ENCODE data around the gene CCDC152. TPM values are rescaled to one million over a fixed set of nuclear protein-coding genes. Genes with fewer than 3 reads are reported as not detected.
A peak's percentile ranks its signal among the peaks of the same experiment; 100 is the strongest.

CCDC152 gene
- total and polyA plus RNA-seq, 7 experiments from 2014 or later = 0.70 to 6.1 (median 3.0) TPM

DNA sequence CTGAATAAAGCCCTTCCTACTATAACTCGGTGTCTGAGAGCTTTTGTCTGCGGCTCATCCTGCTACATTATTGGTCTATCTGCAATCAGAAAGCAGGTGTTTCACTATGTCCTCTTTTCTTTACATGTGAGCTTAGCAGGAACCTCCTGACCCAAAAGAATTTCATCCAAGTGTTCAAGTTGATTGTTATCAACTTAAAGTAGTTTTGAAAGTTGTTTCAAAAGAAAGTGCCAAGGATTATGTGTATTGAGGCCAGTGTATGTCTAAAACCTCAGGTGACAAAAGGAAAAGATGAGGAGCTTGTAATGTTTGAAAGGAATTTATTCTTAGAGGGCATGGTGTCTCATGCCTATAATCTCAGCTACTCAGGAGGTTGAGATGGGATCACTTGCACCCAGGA is 63.1 kb downstream of the CCDC152 start:
- Histone ChIP-seq H3K4me1 (ENCODE audit: control insufficient read depth in 2 of 2, insufficient read depth in 2 of 2, low read length in 2 of 2) (no peaks in the 10 kb centered on the region), H3K27ac (ENCODE audit: low read depth, low read length) (no peak overlapping the region), H3K9me3 (ENCODE audit: control insufficient read depth in 2 of 3, low read length in 3 of 3) (no peaks in the 10 kb centered on the region), H3K4me3 (ENCODE audit: low read length) (no peak overlapping the region), H3K27me3 (ENCODE audit: control insufficient read depth in 2 of 2, insufficient read depth in 2 of 2, low read length in 2 of 2) (no peaks in the 10 kb centered on the region), H3K36me3 (ENCODE audit: control insufficient read depth in 2 of 3, insufficient read depth in 3 of 3, low read length in 3 of 3) (no peaks in the 10 kb centered on the region)
- Mint-ChIP-seq H3K9me3 (no peaks in the 10 kb centered on the region), H3K27ac (no peak overlapping the region), H3K4me3 (no peak overlapping the region), H3K27me3 (peaks cover 0 to 11% (median 0%) of the 10 kb centered on the region in 5 donors), H3K4me1 (no peaks in the 10 kb centered on the region), H3K36me3 (no peaks in the 10 kb centered on the region)
- intact Hi-C loops (cut with micrococcal nuclease) = no loop called here
- ATAC-seq = no peak
- ChIA-PET CTCF (no interaction called here), POLR2A (no interaction called here)
- no peak for DNase-seq

DNA sequence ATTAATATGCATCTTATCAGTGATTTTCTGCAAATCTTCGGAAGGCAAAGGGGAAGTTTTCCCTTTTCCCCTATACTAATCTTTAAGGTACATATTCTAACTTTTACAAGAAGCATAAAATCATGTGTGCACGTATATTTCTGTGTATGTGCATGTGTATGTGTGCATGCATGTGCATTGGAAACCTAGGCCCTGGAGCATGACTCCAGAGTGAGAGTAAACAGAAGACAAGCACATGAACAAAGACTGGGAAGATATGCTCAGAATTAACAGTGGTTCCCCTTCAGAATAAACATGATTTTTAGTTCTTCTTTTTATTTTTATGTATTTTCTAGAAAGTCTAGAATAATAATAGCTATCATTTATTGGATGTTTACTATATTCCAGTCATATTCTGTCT is 65.9 kb downstream of the CCDC152 start:
- H3K27me3 Mint-ChIP-seq = peaks cover 0 to 11% (median 4%) of the 10 kb centered on the region in 5 donors
- Histone ChIP-seq H3K27ac (ENCODE audit: low read depth, low read length) (no peak overlapping the region), H3K27me3 (ENCODE audit: control insufficient read depth in 2 of 2, insufficient read depth in 2 of 2, low read length in 2 of 2) (no peaks in the 10 kb centered on the region), H3K4me1 (ENCODE audit: control insufficient read depth in 2 of 2, insufficient read depth in 2 of 2, low read length in 2 of 2) (no peaks in the 10 kb centered on the region), H3K36me3 (ENCODE audit: control insufficient read depth in 2 of 3, insufficient read depth in 3 of 3, low read length in 3 of 3) (no peaks in the 10 kb centered on the region), H3K9me3 (ENCODE audit: control insufficient read depth in 2 of 3, low read length in 3 of 3) (no peaks in the 10 kb centered on the region), H3K4me3 (ENCODE audit: low read length) (no peak overlapping the region)
- ChIA-PET POLR2A (no interaction called here), CTCF (no interaction called here)
- H3K4me1 Mint-ChIP-seq = no peaks in the 10 kb centered on the region
- no peaks in the 10 kb centered on the region for H3K36me3 Mint-ChIP-seq
- DNase-seq (no peak), ATAC-seq (no peak)
- no peak overlapping the region for H3K4me3 Mint-ChIP-seq
- H3K27ac Mint-ChIP-seq = no peak overlapping the region
- no peaks in the 10 kb centered on the region for H3K9me3 Mint-ChIP-seq
- intact Hi-C loops (cut with micrococcal nuclease) = no loop called here

DNA sequence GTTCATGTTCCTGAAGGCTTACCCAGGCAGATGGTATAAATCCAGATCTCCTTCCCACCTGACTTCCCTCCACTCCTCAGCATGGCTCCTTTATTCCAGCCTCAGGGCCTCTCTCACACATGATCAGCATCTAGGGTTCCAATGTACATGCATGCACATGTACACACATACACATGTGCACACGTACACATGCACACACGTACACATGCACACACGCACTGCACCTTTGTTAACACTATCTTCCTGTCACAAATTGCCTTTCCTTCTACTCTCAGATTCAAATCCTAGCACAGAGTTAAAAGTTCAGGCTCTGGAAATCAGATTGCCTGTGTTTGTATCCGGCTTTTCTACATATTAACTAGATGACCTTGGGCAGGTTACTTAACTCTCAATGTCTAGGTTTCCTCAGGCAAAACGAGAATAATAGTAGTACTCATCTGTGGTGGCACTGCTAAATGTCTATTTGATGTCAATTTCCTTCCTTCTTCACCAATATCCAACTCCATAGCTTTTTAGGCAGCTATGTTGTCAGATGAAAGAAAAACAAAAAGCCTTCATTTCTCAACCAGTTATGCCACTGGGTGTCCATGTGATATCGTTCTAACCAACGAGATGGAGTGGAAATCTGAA is 67.8 kb downstream of the CCDC152 start:
- no peaks in the 10 kb centered on the region for H3K27me3 ChIP-seq (ENCODE audit: control insufficient read depth in 2 of 2, insufficient read depth in 2 of 2, low read length in 2 of 2)
- no peak overlapping the region for H3K27ac Mint-ChIP-seq
- POLR2A ChIA-PET = no interaction called here

DNA sequence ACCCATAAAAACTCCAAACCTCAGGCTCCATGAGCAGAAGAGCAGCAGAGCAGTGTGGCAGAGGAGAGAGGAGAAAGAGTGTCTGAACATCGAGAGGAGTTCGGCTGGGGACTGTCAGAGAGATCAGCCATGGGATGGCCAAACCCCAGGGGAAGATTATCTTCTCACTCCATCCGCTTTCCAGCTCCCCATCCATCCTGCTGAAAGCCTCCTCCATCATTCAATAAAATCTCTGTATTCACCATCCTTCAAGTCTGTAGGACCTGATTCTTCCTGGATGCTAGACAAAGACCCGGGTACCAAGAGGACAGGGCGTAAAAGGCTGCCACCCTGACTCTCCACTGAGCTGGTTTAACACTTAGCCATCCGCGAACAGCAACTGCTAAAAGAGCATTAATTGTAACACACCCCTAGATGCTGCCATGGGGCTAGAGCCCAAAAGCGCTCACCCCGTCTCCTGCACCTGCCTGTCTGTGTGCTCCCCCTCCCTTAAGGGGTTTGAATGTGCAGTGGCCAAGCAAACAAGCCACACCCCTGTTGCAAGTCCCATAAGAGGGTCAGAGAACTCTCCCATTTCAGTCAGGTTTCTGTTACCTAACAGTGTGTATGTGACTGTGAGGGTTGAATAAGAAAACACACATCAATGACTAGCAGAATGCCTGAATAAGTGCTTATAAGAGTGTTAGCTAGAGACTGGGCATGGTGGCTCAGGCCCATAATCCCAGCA is 69.0 kb downstream of the CCDC152 start:
- no peaks in the 10 kb centered on the region for H3K36me3 ChIP-seq (ENCODE audit: control insufficient read depth in 2 of 3, insufficient read depth in 3 of 3, low read length in 3 of 3)
- H3K27ac Mint-ChIP-seq = peak overlapping the region in 1 of 9 donors; percentile 79
- ChIA-PET CTCF (no interaction called here), POLR2A (no interaction called here)
- no peak overlapping the region for H3K27ac ChIP-seq (ENCODE audit: low read depth, low read length)
- H3K4me1 Mint-ChIP-seq = no peaks in the 10 kb centered on the region
- no peaks in the 10 kb centered on the region for H3K4me1 ChIP-seq (ENCODE audit: control insufficient read depth in 2 of 2, insufficient read depth in 2 of 2, low read length in 2 of 2)
- no peak overlapping the region for H3K4me3 Mint-ChIP-seq
- ATAC-seq (no peak), DNase-seq (no peak)
- no peaks in the 10 kb centered on the region for H3K9me3 ChIP-seq (ENCODE audit: control insufficient read depth in 2 of 3, low read length in 3 of 3)
- no peaks in the 10 kb centered on the region for H3K36me3 Mint-ChIP-seq
- no peaks in the 10 kb centered on the region for H3K27me3 ChIP-seq (ENCODE audit: control insufficient read depth in 2 of 2, insufficient read depth in 2 of 2, low read length in 2 of 2)
- no peaks in the 10 kb centered on the region for H3K9me3 Mint-ChIP-seq
- intact Hi-C loops (cut with micrococcal nuclease) = no loop called here
- no peak overlapping the region for H3K4me3 ChIP-seq (ENCODE audit: low read length)
- H3K27me3 Mint-ChIP-seq = peaks cover under 1 to 6% (median 4%) of the 10 kb centered on the region in 5 donors

More for the DNA sequence above, 67.8 kb downstream of the CCDC152 start:
- H3K36me3 Mint-ChIP-seq = no peaks in the 10 kb centered on the region
- Histone ChIP-seq H3K9me3 (ENCODE audit: control insufficient read depth in 2 of 3, low read length in 3 of 3) (no peaks in the 10 kb centered on the region), H3K36me3 (ENCODE audit: control insufficient read depth in 2 of 3, insufficient read depth in 3 of 3, low read length in 3 of 3) (no peaks in the 10 kb centered on the region), H3K27ac (ENCODE audit: low read depth, low read length) (no peak overlapping the region), H3K4me1 (ENCODE audit: control insufficient read depth in 2 of 2, insufficient read depth in 2 of 2, low read length in 2 of 2) (no peaks in the 10 kb centered on the region), H3K4me3 (ENCODE audit: low read length) (no peak overlapping the region)
- DNase-seq = no peak
- intact Hi-C loops (cut with micrococcal nuclease) = no loop called here
- no peaks in the 10 kb centered on the region for H3K4me1 Mint-ChIP-seq
- no peak for ATAC-seq
- H3K4me3 Mint-ChIP-seq = no peak overlapping the region
- no peaks in the 10 kb centered on the region for H3K9me3 Mint-ChIP-seq
- H3K27me3 Mint-ChIP-seq = peaks cover 0 to 11% (median 4%) of the 10 kb centered on the region in 5 donors
- CTCF ChIA-PET = no interaction called here

DNA sequence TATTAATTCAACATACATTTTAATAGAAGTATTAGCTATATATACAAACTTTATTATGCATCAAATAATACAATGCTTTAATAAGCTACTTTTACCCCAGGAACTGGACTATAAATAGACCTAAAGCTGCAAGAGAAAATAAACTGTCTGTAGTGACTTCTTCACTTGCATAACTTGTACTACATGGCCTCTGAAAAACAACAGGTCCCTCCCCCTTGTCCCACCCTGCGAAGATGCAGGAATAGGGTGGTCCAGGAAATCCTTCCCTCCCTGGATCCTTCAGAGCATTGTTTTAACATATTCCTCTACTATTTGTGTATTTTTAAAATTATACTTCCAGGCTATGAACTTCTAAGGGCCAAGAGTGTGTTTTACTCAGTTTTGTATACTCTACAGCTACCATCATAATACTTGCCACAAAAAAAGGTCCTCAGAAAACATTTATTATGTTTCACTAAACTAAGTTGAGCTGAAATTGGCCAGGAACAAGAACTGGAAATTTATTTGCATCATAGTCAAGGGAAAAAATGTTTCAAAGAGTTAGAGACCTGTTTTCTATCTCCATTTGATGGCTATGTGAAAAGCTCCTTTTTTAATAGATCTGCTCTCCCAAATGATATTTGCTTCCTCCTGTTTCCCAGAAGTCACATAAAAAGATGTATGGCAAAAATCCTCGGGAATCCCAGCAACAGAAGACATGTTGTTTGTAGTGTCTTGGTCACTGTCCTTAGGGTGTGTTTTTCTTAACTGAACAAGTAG is 70.3 kb downstream of the CCDC152 start:
- Mint-ChIP-seq H3K36me3 (no peaks in the 10 kb centered on the region), H3K27me3 (peaks cover 5 to 18% (median 10%) of the 10 kb centered on the region in 5 donors), H3K27ac (no peak overlapping the region), H3K9me3 (no peaks in the 10 kb centered on the region), H3K4me1 (no peaks in the 10 kb centered on the region), H3K4me3 (no peak overlapping the region)
- DNase-seq (no peak), ATAC-seq (no peak)
- no peaks in the 10 kb centered on the region for H3K4me1 ChIP-seq (ENCODE audit: control insufficient read depth in 2 of 2, insufficient read depth in 2 of 2, low read length in 2 of 2)
- H3K27ac ChIP-seq (ENCODE audit: low read depth, low read length) = no peak overlapping the region
- no peak overlapping the region for H3K4me3 ChIP-seq (ENCODE audit: low read length)
- no peaks in the 10 kb centered on the region for H3K27me3 ChIP-seq (ENCODE audit: control insufficient read depth in 2 of 2, insufficient read depth in 2 of 2, low read length in 2 of 2)
- no peaks in the 10 kb centered on the region for H3K9me3 ChIP-seq (ENCODE audit: control insufficient read depth in 2 of 3, low read length in 3 of 3)
- H3K36me3 ChIP-seq (ENCODE audit: control insufficient read depth in 2 of 3, insufficient read depth in 3 of 3, low read length in 3 of 3) = no peaks in the 10 kb centered on the region
- intact Hi-C loops (cut with micrococcal nuclease) = no loop called here
- ChIA-PET POLR2A (no interaction called here), CTCF (interaction anchor here (0.9 kb wide), 1 partner anchor 9 kb away, joined by 4 read pairs; no protein-coding TSS in a partner anchor)

DNA sequence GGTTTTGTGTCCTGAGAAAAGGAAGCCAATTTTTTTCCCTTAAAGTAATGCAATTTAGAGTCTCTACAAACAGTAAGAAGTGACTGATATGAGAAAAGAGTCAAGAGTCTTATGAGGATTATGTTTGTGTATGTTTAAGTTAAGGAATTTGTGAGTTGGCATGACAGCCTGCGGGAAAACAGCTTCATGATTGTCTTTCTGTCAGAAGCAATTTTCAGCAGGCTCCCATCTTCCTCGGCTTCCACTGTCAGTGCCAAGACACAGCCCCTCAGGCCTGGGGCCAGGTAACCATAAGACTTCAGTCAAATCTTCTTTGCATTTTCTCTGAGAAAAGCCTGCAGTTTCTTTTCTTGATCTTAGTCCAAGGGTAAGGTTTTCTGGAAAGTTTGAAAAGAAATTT is 72.1 kb downstream of the CCDC152 start:
- Histone ChIP-seq H3K27ac (ENCODE audit: low read depth, low read length) (no peak overlapping the region), H3K9me3 (ENCODE audit: control insufficient read depth in 2 of 3, low read length in 3 of 3) (no peaks in the 10 kb centered on the region), H3K4me3 (ENCODE audit: low read length) (no peak overlapping the region), H3K36me3 (ENCODE audit: control insufficient read depth in 2 of 3, insufficient read depth in 3 of 3, low read length in 3 of 3) (no peaks in the 10 kb centered on the region), H3K4me1 (ENCODE audit: control insufficient read depth in 2 of 2, insufficient read depth in 2 of 2, low read length in 2 of 2) (no peaks in the 10 kb centered on the region), H3K27me3 (ENCODE audit: control insufficient read depth in 2 of 2, insufficient read depth in 2 of 2, low read length in 2 of 2) (no peaks in the 10 kb centered on the region)
- DNase-seq (no peak), ATAC-seq (no peak)
- intact Hi-C loops (cut with micrococcal nuclease) = no loop called here
- POLR2A ChIA-PET = no interaction called here
- H3K4me1 Mint-ChIP-seq = no peaks in the 10 kb centered on the region
- peaks cover 5 to 18% (median 11%) of the 10 kb centered on the region in 5 donors for H3K27me3 Mint-ChIP-seq
- peaks cover 0 to 5% (median 0%) of the 10 kb centered on the region in 11 donors for H3K9me3 Mint-ChIP-seq
- no peaks in the 10 kb centered on the region for H3K36me3 Mint-ChIP-seq
- CTCF ChIA-PET = no interaction called here
- H3K27ac Mint-ChIP-seq = no peak overlapping the region
- H3K4me3 Mint-ChIP-seq = no peak overlapping the region
